ENCODE measurements around the gene CLIC4. TPM values are rescaled to one million over a fixed set of nuclear protein-coding genes. Genes with fewer than 3 reads are reported as not detected.
"Not testable (repeated sequence)": the region's sequence is repeated elsewhere in the genome, so short reads cannot be mapped to it uniquely, and the experiment has no call there.

CLIC4 gene
- total and polyA plus RNA-seq, 4 experiments from 2014 or later, result 0.62 to 3.8 (median 2.4) TPM

DNA sequence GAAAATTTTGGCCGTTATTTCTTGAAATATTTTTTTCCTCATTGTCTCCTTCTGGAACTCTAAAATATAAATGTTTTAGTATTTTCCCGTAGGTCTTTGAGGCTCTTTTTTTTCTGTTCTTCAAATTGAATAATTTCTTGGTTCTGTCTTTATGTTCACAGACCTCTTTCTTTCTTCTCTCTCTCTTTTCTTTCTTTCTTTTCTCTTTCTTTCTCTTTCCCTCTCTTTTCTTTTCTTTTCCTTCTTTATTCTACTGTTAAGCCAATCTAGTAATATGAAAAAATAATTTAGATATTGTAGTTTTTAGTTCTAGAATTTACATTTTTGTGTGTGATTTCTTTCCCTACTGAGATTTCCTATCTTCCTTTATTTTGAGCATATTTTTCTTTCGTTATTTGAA, 30.1 kb downstream of the CLIC4 start:
- Mint-ChIP-seq H3K4me3 (no peak overlapping the region), H3K4me1 (no peaks in the 10 kb centered on the region), H3K27me3 (peaks cover 0 to 4% of the 10 kb centered on the region in 2 donors), H3K9me3 (no peaks in the 10 kb centered on the region), H3K36me3 (no peaks in the 10 kb centered on the region), H3K27ac (no peak overlapping the region)
- ChIA-PET CTCF (ENCODE audit: partially characterized antibody) (no interaction called here), POLR2A (ENCODE audit: partially characterized antibody) (no interaction called here)
- DNase-seq, result no peak
- H3K4me3 ChIP-seq (ENCODE audit: low read length in 2 of 2), result no peak overlapping the region
- no peak overlapping the region for H3K27ac ChIP-seq (ENCODE audit: low read depth, low read length)
- no peaks in the 10 kb centered on the region for H3K9me3 ChIP-seq (ENCODE audit: control insufficient read depth in 1 of 2, low read length in 2 of 2)
- H3K4me1 ChIP-seq (ENCODE audit: insufficient read depth, low read length), result no peaks in the 10 kb centered on the region
- H3K36me3 ChIP-seq (ENCODE audit: insufficient read depth, low read length), result no peaks in the 10 kb centered on the region
- H3K27me3 ChIP-seq (ENCODE audit: insufficient read depth, low read length), result no peaks in the 10 kb centered on the region
- intact Hi-C loops (cut with micrococcal nuclease), result no loop called here

DNA sequence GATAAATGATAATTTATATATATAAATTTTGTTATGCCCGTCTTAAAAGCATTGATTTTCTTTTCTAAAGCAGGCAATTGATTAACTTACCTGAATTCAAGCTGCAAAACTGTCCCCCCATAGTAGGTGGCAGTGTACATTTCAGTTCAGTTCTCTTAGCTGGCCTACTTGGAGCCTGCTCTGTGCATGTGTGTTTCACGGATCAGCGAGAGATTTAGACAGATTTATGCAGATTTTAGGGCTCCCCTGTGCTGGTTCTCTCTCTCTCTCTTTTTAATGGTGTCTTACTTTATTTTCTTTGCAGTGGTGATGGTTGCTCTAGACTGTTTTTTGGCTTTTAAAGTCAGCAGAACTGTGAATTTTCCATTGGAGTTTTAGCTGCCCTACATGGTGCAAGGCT, 30.7 kb downstream of the CLIC4 start:
- Mint-ChIP-seq H3K4me1 (no peaks in the 10 kb centered on the region), H3K9me3 (no peaks in the 10 kb centered on the region), H3K36me3 (no peaks in the 10 kb centered on the region), H3K27me3 (peaks cover 0 to 7% of the 10 kb centered on the region in 2 donors), H3K4me3 (no peak overlapping the region), H3K27ac (no peak overlapping the region)
- no peak overlapping the region for H3K27ac ChIP-seq (ENCODE audit: low read depth, low read length)
- intact Hi-C loops (cut with micrococcal nuclease), result no loop called here
- ChIA-PET CTCF (ENCODE audit: partially characterized antibody) (no interaction called here), POLR2A (ENCODE audit: partially characterized antibody) (no interaction called here)
- no peak for DNase-seq
- no peaks in the 10 kb centered on the region for H3K4me1 ChIP-seq (ENCODE audit: insufficient read depth, low read length)
- no peak overlapping the region for H3K4me3 ChIP-seq (ENCODE audit: low read length in 2 of 2)
- H3K9me3 ChIP-seq (ENCODE audit: control insufficient read depth in 1 of 2, low read length in 2 of 2), result no peaks in the 10 kb centered on the region
- H3K36me3 ChIP-seq (ENCODE audit: insufficient read depth, low read length), result no peaks in the 10 kb centered on the region
- H3K27me3 ChIP-seq (ENCODE audit: insufficient read depth, low read length), result no peaks in the 10 kb centered on the region

- POLR2A ChIA-PET (ENCODE audit: partially characterized antibody), result no interaction called here
- CTCF ChIA-PET (ENCODE audit: partially characterized antibody), result no interaction called here
Observed at GRCh38 chr1:24776821-24777220, 31.6 kb downstream of the CLIC4 start.

DNA sequence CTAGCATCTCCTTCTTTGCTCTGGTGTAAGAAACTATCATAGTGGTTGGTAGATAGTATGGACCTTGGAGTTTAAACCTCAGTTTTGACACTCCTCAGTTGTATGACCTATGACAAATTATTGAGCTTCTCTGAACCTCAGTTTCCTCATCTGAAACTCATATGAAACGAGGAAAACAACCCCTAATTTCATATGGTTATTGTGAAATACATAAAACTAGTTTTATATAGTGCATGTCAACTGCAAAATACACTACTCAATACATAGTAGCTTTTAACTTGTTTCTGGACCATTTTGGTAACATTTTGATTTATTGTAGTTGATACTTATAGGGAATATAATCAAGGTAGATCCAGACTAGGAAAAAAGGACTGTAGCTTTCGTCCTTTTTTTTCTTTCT, 32.9 kb downstream of the CLIC4 start:
- ChIA-PET POLR2A (ENCODE audit: partially characterized antibody) (no interaction called here), CTCF (ENCODE audit: partially characterized antibody) (no interaction called here)
- no peaks in the 10 kb centered on the region for H3K4me1 ChIP-seq (ENCODE audit: insufficient read depth, low read length)
- Mint-ChIP-seq H3K27me3 (peaks cover 0 to 7% of the 10 kb centered on the region in 2 donors), H3K27ac (no peak overlapping the region), H3K4me3 (no peak overlapping the region), H3K4me1 (no peaks in the 10 kb centered on the region), H3K36me3 (no peaks in the 10 kb centered on the region), H3K9me3 (no peaks in the 10 kb centered on the region)
- intact Hi-C loops (cut with micrococcal nuclease), result no loop called here
- H3K27me3 ChIP-seq (ENCODE audit: insufficient read depth, low read length), result no peaks in the 10 kb centered on the region
- DNase-seq, result no peak
- no peak overlapping the region for H3K4me3 ChIP-seq (ENCODE audit: low read length in 2 of 2)
- H3K27ac ChIP-seq (ENCODE audit: low read depth, low read length), result no peak overlapping the region
- H3K9me3 ChIP-seq (ENCODE audit: control insufficient read depth in 1 of 2, low read length in 2 of 2), result no peaks in the 10 kb centered on the region
- no peaks in the 10 kb centered on the region for H3K36me3 ChIP-seq (ENCODE audit: insufficient read depth, low read length)

More at GRCh38 chr1:24776821-24777220, 31.6 kb downstream of the CLIC4 start:
- Mint-ChIP-seq H3K4me1 (no peaks in the 10 kb centered on the region), H3K9me3 (no peaks in the 10 kb centered on the region), H3K36me3 (no peaks in the 10 kb centered on the region), H3K27ac (no peak overlapping the region), H3K4me3 (no peak overlapping the region), H3K27me3 (peaks cover 0 to 7% of the 10 kb centered on the region in 2 donors)
- Histone ChIP-seq H3K27ac (ENCODE audit: low read depth, low read length) (no peak overlapping the region), H3K27me3 (ENCODE audit: insufficient read depth, low read length) (no peaks in the 10 kb centered on the region), H3K4me1 (ENCODE audit: insufficient read depth, low read length) (no peaks in the 10 kb centered on the region), H3K36me3 (ENCODE audit: insufficient read depth, low read length) (no peaks in the 10 kb centered on the region), H3K4me3 (ENCODE audit: low read length in 2 of 2) (no peak overlapping the region), H3K9me3 (ENCODE audit: control insufficient read depth in 1 of 2, low read length in 2 of 2) (no peaks in the 10 kb centered on the region)
- DNase-seq, result no peak
- intact Hi-C loops (cut with micrococcal nuclease), result no loop called here

- H3K4me1 Mint-ChIP-seq; H3K27me3 Mint-ChIP-seq; H3K27ac Mint-ChIP-seq; H3K4me3 ChIP-seq (ENCODE audit: low read length in 2 of 2); POLR2A ChIA-PET (ENCODE audit: partially characterized antibody); H3K4me3 Mint-ChIP-seq; CTCF ChIA-PET (ENCODE audit: partially characterized antibody); H3K36me3 ChIP-seq (ENCODE audit: insufficient read depth, low read length); H3K27me3 ChIP-seq (ENCODE audit: insufficient read depth, low read length); H3K9me3 Mint-ChIP-seq; intact Hi-C loops (cut with micrococcal nuclease); H3K36me3 Mint-ChIP-seq; DNase-seq; H3K9me3 ChIP-seq (ENCODE audit: control insufficient read depth in 1 of 2, low read length in 2 of 2); H3K4me1 ChIP-seq (ENCODE audit: insufficient read depth, low read length); H3K27ac ChIP-seq (ENCODE audit: low read depth, low read length): not testable (repeated sequence)
Observed at GRCh38 chr1:24779199-24779598, 34.0 kb downstream of the CLIC4 start.

DNA sequence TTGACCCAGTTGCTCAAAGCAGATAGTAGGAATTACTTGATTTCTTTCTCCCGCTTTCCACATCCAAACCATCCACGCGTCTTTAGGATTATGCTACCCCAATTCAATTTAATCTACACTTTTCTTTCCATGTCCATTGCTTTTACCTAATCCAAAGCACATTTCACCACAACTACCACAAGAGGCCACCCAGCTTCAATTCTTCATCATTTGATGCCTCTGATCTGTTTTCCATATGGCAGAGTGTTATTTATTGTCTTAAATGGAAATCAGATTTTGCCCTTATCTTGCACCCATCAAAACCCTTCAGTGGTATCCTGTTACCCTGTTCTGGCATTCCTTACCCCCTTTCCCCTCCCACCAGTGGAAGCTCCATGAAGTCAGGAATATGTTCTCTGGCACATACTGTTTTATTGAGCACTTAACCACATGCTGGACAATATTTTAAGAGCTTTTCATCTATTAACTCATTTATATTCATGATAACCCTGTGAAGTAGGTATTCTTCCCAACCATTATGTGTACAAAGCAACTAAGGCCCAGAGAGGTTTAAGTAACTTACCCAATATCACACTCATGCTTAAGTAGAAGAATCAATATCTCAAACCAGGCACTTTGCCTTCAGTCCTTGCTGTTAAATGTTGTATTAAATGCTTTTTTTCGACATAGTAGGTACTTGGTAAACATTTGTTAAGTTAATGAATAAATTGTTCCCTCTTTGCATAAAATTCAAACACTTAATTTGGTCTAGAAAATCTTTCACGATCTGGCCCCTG, 34.6 kb downstream of the CLIC4 start:
- POLR2A ChIA-PET (ENCODE audit: partially characterized antibody), result no interaction called here

GRCh38 chr1:24780626-24781025, 35.4 kb downstream of the CLIC4 start:
- intact Hi-C loops (cut with micrococcal nuclease); POLR2A ChIA-PET (ENCODE audit: partially characterized antibody); H3K4me1 Mint-ChIP-seq; H3K27ac ChIP-seq (ENCODE audit: low read depth, low read length); H3K4me3 ChIP-seq (ENCODE audit: low read length in 2 of 2); H3K9me3 ChIP-seq (ENCODE audit: control insufficient read depth in 1 of 2, low read length in 2 of 2); H3K4me3 Mint-ChIP-seq; H3K27me3 Mint-ChIP-seq; H3K4me1 ChIP-seq (ENCODE audit: insufficient read depth, low read length); H3K9me3 Mint-ChIP-seq; H3K36me3 Mint-ChIP-seq; DNase-seq; H3K27me3 ChIP-seq (ENCODE audit: insufficient read depth, low read length); H3K27ac Mint-ChIP-seq; H3K36me3 ChIP-seq (ENCODE audit: insufficient read depth, low read length): not testable (repeated sequence)
- CTCF ChIA-PET (ENCODE audit: partially characterized antibody), result interaction anchor here (1.0 kb wide), 1 partner anchor 81 kb away, joined by 4 read pairs; no protein-coding TSS in a partner anchor

More for the DNA sequence above, 34.6 kb downstream of the CLIC4 start:
- Mint-ChIP-seq H3K36me3 (no peaks in the 10 kb centered on the region), H3K4me1 (no peaks in the 10 kb centered on the region), H3K27ac (no peak overlapping the region), H3K9me3 (no peaks in the 10 kb centered on the region), H3K4me3 (no peak overlapping the region), H3K27me3 (peaks cover 3 to 7% of the 10 kb centered on the region in 2 donors)
- CTCF ChIA-PET (ENCODE audit: partially characterized antibody), result no interaction called here
- H3K27ac ChIP-seq (ENCODE audit: low read depth, low read length), result no peak overlapping the region
- H3K9me3 ChIP-seq (ENCODE audit: control insufficient read depth in 1 of 2, low read length in 2 of 2), result no peaks in the 10 kb centered on the region
- DNase-seq, result no peak
- no peaks in the 10 kb centered on the region for H3K36me3 ChIP-seq (ENCODE audit: insufficient read depth, low read length)
- H3K4me3 ChIP-seq (ENCODE audit: low read length in 2 of 2), result no peak overlapping the region
- no peaks in the 10 kb centered on the region for H3K27me3 ChIP-seq (ENCODE audit: insufficient read depth, low read length)
- no peaks in the 10 kb centered on the region for H3K4me1 ChIP-seq (ENCODE audit: insufficient read depth, low read length)
- intact Hi-C loops (cut with micrococcal nuclease), result no loop called here

DNA sequence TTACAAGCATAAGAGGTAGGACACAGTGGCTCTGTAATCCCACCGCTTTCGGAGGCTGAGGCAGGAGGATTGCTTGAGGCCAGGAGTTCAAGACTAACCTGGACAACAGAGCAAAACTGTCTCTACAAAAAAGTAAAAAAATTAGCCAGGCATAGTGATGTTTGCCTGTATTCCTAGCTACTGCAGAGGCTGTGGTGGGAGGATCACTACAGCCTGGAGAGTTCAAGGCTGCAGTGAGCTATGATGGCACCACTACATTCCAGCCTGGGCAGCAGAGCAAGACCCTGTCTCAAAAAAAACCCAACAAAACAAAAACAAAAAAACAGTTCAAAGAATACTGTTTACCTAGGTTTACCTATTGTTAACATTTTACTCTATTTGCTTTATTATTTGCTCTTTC, 37.4 kb downstream of the CLIC4 start:
- Mint-ChIP-seq H3K36me3 (no peaks in the 10 kb centered on the region), H3K9me3 (no peaks in the 10 kb centered on the region), H3K27ac (no peak overlapping the region), H3K4me1 (no peaks in the 10 kb centered on the region), H3K27me3 (peaks cover 3 to 10% of the 10 kb centered on the region in 2 donors), H3K4me3 (no peak overlapping the region)
- Histone ChIP-seq H3K36me3 (ENCODE audit: insufficient read depth, low read length) (no peaks in the 10 kb centered on the region), H3K4me1 (ENCODE audit: insufficient read depth, low read length) (no peaks in the 10 kb centered on the region), H3K4me3 (ENCODE audit: low read length in 2 of 2) (no peak overlapping the region), H3K27me3 (ENCODE audit: insufficient read depth, low read length) (no peaks in the 10 kb centered on the region), H3K27ac (ENCODE audit: low read depth, low read length) (no peak overlapping the region), H3K9me3 (ENCODE audit: control insufficient read depth in 1 of 2, low read length in 2 of 2) (no peaks in the 10 kb centered on the region)
- ChIA-PET POLR2A (ENCODE audit: partially characterized antibody) (no interaction called here), CTCF (ENCODE audit: partially characterized antibody) (no interaction called here)
- intact Hi-C loops (cut with micrococcal nuclease), result no loop called here
- no peak for DNase-seq

Data from CD4-positive, alpha-beta memory T cell (primary cell).